SH-SY5Y (cell line): ENCODE results near the gene FGF1.

Experiments used
- GATA2 ChIP-seq: IDR thresholded peaks from 2 replicates; pipeline ENCODE4 v1.6.1; 2011; ENCODE audit warnings: mild to moderate bottlenecking, low read depth, low read length
- GATA3 ChIP-seq: IDR thresholded peaks from 2 replicates; pipeline ENCODE4 v1.6.1; 2011; ENCODE audit warnings: low read depth, mild to moderate bottlenecking, low read length, moderate library complexity

DNA sequence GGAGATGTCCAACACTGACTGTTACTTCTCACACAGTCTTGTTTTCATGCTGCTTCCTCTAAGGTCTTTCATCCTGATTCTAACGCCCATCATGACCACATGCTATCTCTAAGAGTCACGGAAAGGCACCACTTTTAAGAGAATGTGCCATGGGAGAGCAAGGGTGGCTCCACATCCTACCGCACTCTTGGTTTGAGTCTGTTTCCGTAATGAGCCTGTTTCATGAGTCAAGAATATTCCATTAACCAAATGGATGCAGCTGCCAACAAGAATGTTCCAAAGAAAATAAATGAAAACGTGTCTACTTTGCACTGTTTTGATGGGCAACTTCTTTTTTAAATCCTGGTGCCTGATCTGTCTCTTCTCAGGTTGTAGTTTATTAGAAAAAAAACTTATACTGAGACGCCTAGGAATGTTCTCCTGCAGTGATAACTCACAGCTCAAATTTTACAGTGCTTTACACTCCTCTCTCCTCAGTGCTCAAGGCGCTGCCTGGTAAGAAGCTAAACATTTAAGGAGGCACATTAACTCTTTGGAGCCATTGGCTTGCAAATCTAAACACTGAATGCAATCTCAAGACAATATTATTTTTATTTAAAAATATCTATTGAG, 124.3 kb downstream of the FGF1 start:
- no peak for TF ChIP-seq GATA3
- TF ChIP-seq GATA2, result no peak
